Activated naive CD8-positive, alpha-beta T cell treated with anti-CD3 and anti-CD28 coated beads, Interleukin-2, amount 10 ng/mL, durations not matched to agents 7 days and 5 days (primary cell): Measurements from ENCODE around the gene PHYKPL. TPM values are rescaled to one million over a fixed set of nuclear protein-coding genes. Genes with fewer than 3 reads are reported as not detected.

ENCODE experiments used
- ATAC-seq: fragments of 150-1000 bp; cut with Tn5 transposase; one replicate; pipeline ENCODE4 v1.10.0; 2021; ENCODE audit warnings: low read depth, moderate library complexity
- POLR2A ChIA-PET: fragments of 350-600 bp; sonication (Branson Sonifier 250); formaldehyde crosslinking; loops from one replicate; lab custom pipeline; 2021; ENCODE audit warnings: antibody characterized with exemption; lab: Charles Lee
- DNase-seq: peaks from one replicate; pipeline ENCODE4 v3.0.0; 2021
- H3K27ac Mint-ChIP-seq: one replicate; pipeline ENCODE4 v1.8.0; 2022; ENCODE audit warnings: mild to moderate bottlenecking, mixed read lengths
- H3K27me3 Mint-ChIP-seq: one replicate; pipeline ENCODE4 v1.8.0; 2022; ENCODE audit warnings: mild to moderate bottlenecking, moderate library complexity, mixed read lengths
- H3K36me3 Mint-ChIP-seq: one replicate; pipeline ENCODE4 v1.8.0; 2021; ENCODE audit warnings: mild to moderate bottlenecking, mixed read lengths
- H3K4me1 Mint-ChIP-seq: one replicate; pipeline ENCODE4 v1.8.0; 2021; ENCODE audit warnings: mixed read lengths
- H3K4me3 Mint-ChIP-seq: one replicate; pipeline ENCODE4 v1.8.0; 2022; ENCODE audit warnings: mild to moderate bottlenecking, moderate library complexity, mixed read lengths
- H3K9me3 Mint-ChIP-seq: one replicate; pipeline ENCODE4 v1.8.0; 2021; ENCODE audit warnings: mixed read lengths
- total RNA-seq, 2 experiments: library from RNA; stranded (reverse); gene quantifications; one replicate each; pipeline ENCODE4 v1.2.3, GENCODE V29; 2021

PHYKPL gene
- 100 to 1,000 TPM; 158 to 165 TPM for total RNA-seq

DNA sequence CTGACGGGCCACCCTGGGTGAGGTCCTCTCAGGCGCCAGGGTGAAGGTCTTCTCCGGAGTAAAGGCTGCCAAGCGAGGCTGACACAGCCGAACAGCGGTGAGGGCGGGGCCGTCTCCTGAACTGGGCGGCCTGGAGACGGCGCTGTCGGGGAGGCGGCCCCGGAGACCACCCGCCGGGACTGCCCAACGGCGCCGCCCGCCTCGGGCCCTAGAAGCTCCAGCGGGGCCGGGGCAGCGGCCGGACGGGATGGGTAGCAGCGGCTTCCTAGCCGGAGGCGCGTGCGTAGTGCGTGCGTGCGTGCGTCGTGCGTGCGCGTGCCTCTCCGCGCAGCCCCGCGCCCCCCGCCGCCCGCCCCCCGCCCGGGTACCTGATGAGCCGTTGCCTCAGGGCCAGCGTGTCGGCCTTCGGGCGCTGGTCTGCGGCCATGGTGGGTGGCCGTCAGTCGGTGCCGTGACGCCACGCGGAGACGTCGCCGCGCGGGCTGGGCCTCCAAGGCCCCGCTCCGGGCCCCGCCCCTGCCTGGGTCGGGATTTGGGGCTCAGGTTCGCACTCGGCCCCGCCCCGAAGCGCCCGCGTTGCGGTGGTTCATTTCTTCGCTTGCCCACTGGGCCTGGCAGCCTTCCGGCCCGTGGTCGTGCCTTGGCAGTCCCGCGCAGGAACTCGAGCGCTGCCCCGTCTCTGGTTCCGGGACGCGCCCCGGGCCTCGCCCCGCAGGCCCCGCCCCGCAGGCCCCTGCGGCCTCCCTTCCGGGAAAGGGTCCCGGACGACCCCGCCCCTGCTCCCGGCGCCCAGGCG is at the start of gene PHYKPL:
Gene PHYKPL (minus strand): TSS at position 679 of the 796 bp plus-strand sequence. CDS start 252 bp downstream, at position 427.
- peaks cover 65% of the 10 kb centered on the region for H3K4me1 Mint-ChIP-seq
- H3K27me3 Mint-ChIP-seq: no peaks in the 10 kb centered on the region
- peak within 1 kb of the TSS; percentile 91 for H3K4me3 Mint-ChIP-seq
- H3K27ac Mint-ChIP-seq: peak within 1 kb of the TSS; percentile 86
- no peaks in the 10 kb centered on the region for H3K9me3 Mint-ChIP-seq
- POLR2A ChIA-PET: interaction anchor here (0.8 to 3.6 kb wide), 8 partner anchors 9 to 102 kb away, joined by 3 to 19 read pairs (median 4); partner anchors contain the start of gene HNRNPAB
- peaks cover 35% of the 10 kb centered on the region for H3K36me3 Mint-ChIP-seq
- peak; percentile 66 for ATAC-seq
- peak; percentile 82 for DNase-seq

- peaks cover 4% of the 10 kb centered on the region for H3K36me3 Mint-ChIP-seq
- DNase-seq: no peak
- ATAC-seq: no peak
- peaks cover 7% of the 10 kb centered on the region for H3K27me3 Mint-ChIP-seq
- POLR2A ChIA-PET: interaction anchor here (0.6 kb wide), 1 partner anchor 24 kb away, joined by 5 read pairs; no protein-coding TSS in a partner anchor
- no peak overlapping the region for H3K27ac Mint-ChIP-seq
- H3K4me3 Mint-ChIP-seq: no peak overlapping the region
- H3K4me1 Mint-ChIP-seq: peaks cover 9% of the 10 kb centered on the region
- peaks cover 9% of the 10 kb centered on the region for H3K9me3 Mint-ChIP-seq
Observed at GRCh38 chr5:178282391-178282790, 49.8 kb upstream of the PHYKPL start.

DNA sequence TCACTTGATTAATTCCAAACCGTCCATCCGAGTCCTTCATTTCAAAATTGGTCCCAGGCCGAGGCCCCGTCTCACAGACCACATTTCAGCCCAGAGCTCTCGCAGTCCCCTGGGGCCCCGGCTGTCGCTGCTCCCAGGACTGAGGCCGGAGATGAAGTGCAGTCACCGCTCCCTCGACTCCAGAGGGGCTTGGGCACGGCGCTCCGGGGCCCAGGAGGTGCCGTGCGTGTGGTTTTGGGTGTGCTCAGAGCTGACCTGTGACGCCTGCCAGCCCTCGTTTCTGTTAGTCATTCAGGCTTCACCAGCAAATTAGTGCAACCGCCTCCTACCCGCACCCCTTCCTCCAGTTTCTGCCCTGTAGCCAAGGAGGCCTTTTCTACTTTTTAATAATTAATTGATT is 48.7 kb upstream of the PHYKPL start:
- H3K36me3 Mint-ChIP-seq: peaks cover 4% of the 10 kb centered on the region
- ATAC-seq (no peak), DNase-seq (no peak)
- H3K27ac Mint-ChIP-seq: no peak overlapping the region
- no peak overlapping the region for H3K4me3 Mint-ChIP-seq
- H3K4me1 Mint-ChIP-seq: peaks cover 9% of the 10 kb centered on the region
- peaks cover 9% of the 10 kb centered on the region for H3K9me3 Mint-ChIP-seq
- H3K27me3 Mint-ChIP-seq: peaks cover 7% of the 10 kb centered on the region
- POLR2A ChIA-PET: interaction anchor here (0.6 kb wide), 1 partner anchor 908 kb away, joined by 5 read pairs; no protein-coding TSS in a partner anchor

DNA sequence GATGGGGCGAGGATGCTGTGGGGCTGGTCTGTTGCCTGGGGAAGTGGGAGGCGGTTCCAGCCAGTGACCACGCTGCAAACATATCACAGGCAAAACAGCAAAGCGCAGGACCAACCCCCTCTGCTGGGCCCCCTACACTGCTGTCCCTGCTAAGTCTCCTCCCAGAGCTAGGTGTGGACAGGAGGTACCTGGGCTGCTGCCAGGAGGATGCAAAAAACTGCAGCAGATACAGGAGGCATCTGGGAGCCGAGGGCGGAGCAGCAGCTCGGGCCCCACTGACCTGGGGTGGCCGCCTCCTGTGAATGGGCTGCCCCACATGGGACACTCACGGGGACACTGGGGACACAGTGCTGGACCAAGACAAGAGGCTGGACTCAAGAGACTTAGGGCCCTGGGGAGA is 48.0 kb upstream of the PHYKPL start:
- ATAC-seq: no peak
- POLR2A ChIA-PET: interaction anchor here (1.5 kb wide), 1 partner anchor 40 kb away, joined by 5 read pairs; no protein-coding TSS in a partner anchor
- Mint-ChIP-seq H3K9me3 (peaks cover 13% of the 10 kb centered on the region), H3K36me3 (peaks cover 8% of the 10 kb centered on the region), H3K4me3 (no peak overlapping the region), H3K27me3 (peaks cover 7% of the 10 kb centered on the region), H3K27ac (peak overlapping the region; percentile 21), H3K4me1 (peaks cover 9% of the 10 kb centered on the region)
- DNase-seq: no peak

DNA sequence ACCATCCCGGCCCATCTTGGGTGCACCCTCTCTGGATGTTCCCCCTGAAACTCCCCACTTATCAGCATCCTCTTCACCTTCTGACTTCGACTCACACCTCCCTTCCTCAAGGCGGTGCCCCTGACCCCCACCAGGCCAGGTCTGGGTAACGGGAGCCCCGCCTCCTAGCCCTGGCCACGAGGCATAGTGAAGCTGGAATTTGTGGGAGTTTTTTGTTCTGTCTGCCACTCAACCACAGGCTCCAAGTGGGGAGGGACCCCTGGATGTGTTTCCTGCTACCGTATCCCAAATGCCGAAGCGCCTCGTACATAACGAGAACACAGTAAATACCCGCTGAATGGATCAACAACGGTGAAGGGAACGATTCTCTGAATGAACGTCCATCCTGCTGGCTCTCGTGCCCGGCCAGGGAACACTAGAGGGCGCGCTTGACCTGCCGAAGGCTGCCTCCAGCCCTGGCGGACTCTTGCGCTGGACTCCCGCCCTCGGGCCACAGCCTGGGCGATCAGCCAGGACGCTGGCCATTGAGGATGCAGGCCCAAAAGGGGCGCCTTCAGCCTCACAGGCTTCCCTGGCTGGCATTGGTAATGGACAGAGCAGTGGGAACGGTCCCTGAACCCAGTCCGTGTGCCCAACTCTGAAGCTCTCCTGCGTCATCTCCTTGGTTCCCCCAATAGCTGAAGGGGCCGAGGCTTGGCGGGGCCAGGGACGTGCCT is 47.3 kb upstream of the PHYKPL start:
- H3K27me3 Mint-ChIP-seq: peaks cover 7% of the 10 kb centered on the region
- no peak overlapping the region for H3K4me3 Mint-ChIP-seq
- peak; percentile 82 for ATAC-seq
- peaks cover 15% of the 10 kb centered on the region for H3K9me3 Mint-ChIP-seq
- peak overlapping the region; percentile 54 for H3K27ac Mint-ChIP-seq
- H3K36me3 Mint-ChIP-seq: peaks cover 9% of the 10 kb centered on the region
- POLR2A ChIA-PET: interaction anchor here (1.5 kb wide), 1 partner anchor 39 kb away, joined by 5 read pairs; no protein-coding TSS in a partner anchor
- peak; percentile 80 for DNase-seq
- H3K4me1 Mint-ChIP-seq: peaks cover 9% of the 10 kb centered on the region

GRCh38 chr5:178279026-178279722 is 46.6 kb upstream of the PHYKPL start:
- no peak overlapping the region for H3K4me3 Mint-ChIP-seq
- H3K36me3 Mint-ChIP-seq: peaks cover 9% of the 10 kb centered on the region
- H3K9me3 Mint-ChIP-seq: peaks cover 15% of the 10 kb centered on the region
- POLR2A ChIA-PET: interaction anchor here (1.5 to 1.7 kb wide), 2 partner anchors 29 to 38 kb away, joined by 3 to 5 read pairs; no protein-coding TSS in a partner anchor
- peaks cover 7% of the 10 kb centered on the region for H3K27me3 Mint-ChIP-seq
- H3K27ac Mint-ChIP-seq: peak overlapping the region; percentile 65
- ATAC-seq (peak; percentile 13), DNase-seq (no peak)
- H3K4me1 Mint-ChIP-seq: peaks cover 9% of the 10 kb centered on the region

GRCh38 chr5:178278358-178279023 is 45.9 kb upstream of the PHYKPL start:
- Mint-ChIP-seq H3K4me3 (no peak overlapping the region), H3K9me3 (peaks cover 9% of the 10 kb centered on the region), H3K4me1 (peaks cover 9% of the 10 kb centered on the region), H3K27me3 (peaks cover 4% of the 10 kb centered on the region), H3K27ac (no peak overlapping the region), H3K36me3 (peaks cover 7% of the 10 kb centered on the region)
- POLR2A ChIA-PET: interaction anchor here (0.6 to 1.7 kb wide), 2 partner anchors 28 to 62 kb away, joined by 3 read pairs; no protein-coding TSS in a partner anchor
- DNase-seq (no peak), ATAC-seq (no peak)

DNA sequence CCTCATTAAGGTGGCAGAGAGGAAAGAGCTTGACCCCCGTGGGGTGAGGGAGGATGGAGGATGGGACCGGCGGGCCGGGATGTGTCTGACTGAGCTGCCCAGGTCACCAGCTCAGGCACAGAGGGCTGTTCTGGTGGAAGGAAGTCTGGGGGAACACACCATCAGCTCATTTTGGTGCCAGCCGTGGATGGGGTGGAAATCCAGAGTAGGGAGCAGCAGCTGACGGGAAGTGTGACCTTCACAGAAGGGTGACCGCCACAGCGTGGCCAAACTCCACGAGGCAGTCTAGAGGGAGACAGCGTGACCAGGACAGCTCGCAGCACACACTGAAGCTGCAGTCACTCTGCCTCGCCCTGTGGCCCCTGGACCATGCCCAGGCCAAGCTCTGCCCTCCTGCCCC is 45.3 kb upstream of the PHYKPL start:
- POLR2A ChIA-PET: interaction anchor here (0.6 to 1.7 kb wide), 2 partner anchors 27 to 63 kb away, joined by 3 read pairs; no protein-coding TSS in a partner anchor
- ATAC-seq (no peak), DNase-seq (no peak)
- H3K4me3 Mint-ChIP-seq: no peak overlapping the region
- peak overlapping the region; percentile 25 for H3K27ac Mint-ChIP-seq
- peaks cover 4% of the 10 kb centered on the region for H3K27me3 Mint-ChIP-seq
- H3K4me1 Mint-ChIP-seq: peaks cover 9% of the 10 kb centered on the region
- H3K36me3 Mint-ChIP-seq: peaks cover 5% of the 10 kb centered on the region
- H3K9me3 Mint-ChIP-seq: peaks cover 6% of the 10 kb centered on the region

- POLR2A ChIA-PET: interaction anchor here (1.7 kb wide), 1 partner anchor 27 kb away, joined by 3 read pairs; no protein-coding TSS in a partner anchor
- no peak overlapping the region for H3K4me3 Mint-ChIP-seq
- no peak for ATAC-seq
Observed at GRCh38 chr5:178277346-178277745, 44.7 kb upstream of the PHYKPL start.

DNA sequence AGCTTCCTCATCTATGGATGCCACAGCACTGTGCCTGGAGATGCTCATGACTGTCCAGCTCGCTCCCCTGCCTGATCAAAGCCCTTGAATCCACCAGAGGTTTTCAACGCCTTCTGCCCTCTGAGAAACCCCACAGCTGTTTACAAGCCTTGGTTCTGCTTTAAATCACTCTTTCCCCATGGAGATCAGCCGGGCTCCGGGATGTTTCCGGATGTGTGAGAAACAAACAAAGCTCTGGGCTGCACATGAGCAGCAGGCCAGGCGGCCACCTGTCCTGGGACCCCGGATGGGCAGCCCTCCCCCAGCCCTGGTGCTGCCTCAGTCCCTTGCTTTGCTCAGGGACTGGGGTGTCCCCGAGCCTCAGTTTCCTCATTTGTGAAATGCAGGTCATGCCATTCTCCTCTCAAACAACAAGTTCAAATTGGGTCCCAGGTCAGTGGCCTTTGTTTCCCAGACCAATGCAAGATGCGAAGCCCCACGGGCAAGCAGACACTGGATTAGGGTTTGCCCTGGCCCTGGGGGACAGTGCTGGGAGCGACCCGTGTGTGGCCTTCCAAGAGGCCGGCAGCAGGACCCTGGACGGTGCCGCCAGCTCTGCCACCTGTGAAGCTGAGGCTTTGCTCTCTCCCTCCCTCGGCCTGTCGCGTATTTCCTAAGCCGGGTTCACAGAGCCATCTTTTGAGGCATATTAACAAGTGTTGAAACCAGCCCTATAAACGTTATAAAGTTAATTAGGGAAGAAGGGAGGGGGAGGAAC is 42.4 kb upstream of the PHYKPL start:
- no peak overlapping the region for H3K4me3 Mint-ChIP-seq
- no peak overlapping the region for H3K27ac Mint-ChIP-seq

More at GRCh38 chr5:178277346-178277745, 44.7 kb upstream of the PHYKPL start:
- Mint-ChIP-seq H3K27ac (peak overlapping the region; percentile 25), H3K9me3 (peaks cover 6% of the 10 kb centered on the region), H3K4me1 (peaks cover 9% of the 10 kb centered on the region), H3K27me3 (peaks cover 4% of the 10 kb centered on the region), H3K36me3 (peaks cover 5% of the 10 kb centered on the region)
- no peak for DNase-seq

DNA sequence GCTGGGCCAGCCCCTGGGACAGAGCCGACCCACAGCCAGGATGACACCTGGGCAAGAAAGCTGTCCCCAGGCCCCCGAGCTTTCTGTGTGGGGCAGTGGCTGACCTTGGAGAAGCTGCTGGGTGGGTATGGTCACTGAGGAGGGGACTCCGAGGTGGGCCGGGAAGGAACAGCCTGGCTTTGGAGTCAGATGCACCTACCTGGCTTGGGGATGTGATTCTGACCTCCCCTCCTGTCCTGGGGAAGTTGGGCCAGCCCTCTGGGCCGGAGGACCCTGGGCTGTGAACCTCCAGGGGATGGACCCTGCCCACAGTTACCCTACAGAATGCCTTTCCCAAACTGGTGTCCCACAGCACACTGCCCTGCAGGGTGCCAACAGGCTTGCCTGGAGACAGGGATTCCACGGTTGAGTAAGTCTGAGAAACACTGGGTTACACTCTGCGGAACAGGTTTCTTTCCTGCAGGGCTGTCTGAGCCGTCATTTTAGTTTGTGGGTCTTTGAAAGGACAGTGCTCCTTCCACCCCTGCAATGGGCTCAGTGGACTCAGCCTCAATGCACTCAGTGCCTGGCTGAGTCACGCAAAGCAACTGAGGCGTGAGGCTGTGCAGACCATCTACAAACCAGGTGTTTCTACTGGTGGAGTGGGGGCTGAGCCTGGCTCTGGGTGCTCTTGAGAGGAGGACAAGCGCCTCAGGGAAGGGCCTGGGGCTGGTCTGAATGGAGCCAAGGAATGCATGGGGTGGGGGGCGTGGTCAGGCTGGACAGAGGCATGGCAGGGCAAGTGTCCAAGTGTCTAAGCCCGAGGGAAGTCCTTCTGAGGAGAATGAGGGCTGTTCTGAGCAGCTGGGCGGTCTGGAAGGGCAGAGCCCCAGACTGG is 41.3 kb upstream of the PHYKPL start:
- H3K9me3 Mint-ChIP-seq: peaks cover 8% of the 10 kb centered on the region
- peaks cover 5% of the 10 kb centered on the region for H3K36me3 Mint-ChIP-seq
- H3K27me3 Mint-ChIP-seq: peaks cover 2% of the 10 kb centered on the region
- H3K4me3 Mint-ChIP-seq: no peak overlapping the region
- DNase-seq (no peak), ATAC-seq (no peak)
- peaks cover 2% of the 10 kb centered on the region for H3K4me1 Mint-ChIP-seq
- H3K27ac Mint-ChIP-seq: no peak overlapping the region
- POLR2A ChIA-PET: no interaction called here

More for the DNA sequence above, 42.4 kb upstream of the PHYKPL start:
- Mint-ChIP-seq H3K36me3 (peaks cover 5% of the 10 kb centered on the region), H3K9me3 (peaks cover 6% of the 10 kb centered on the region), H3K4me1 (peaks cover 8% of the 10 kb centered on the region), H3K27me3 (no peaks in the 10 kb centered on the region)
- no peak for DNase-seq
- no peak for ATAC-seq
- POLR2A ChIA-PET: no interaction called here
